PFSK-1 (cell line): ENCODE measurements around the gene AOPEP.

Source experiments
- POLR2AphosphoS5 ChIP-seq: IDR thresholded peaks from 2 replicates; pipeline ENCODE4 v1.6.1; 2012; ENCODE audit warnings: low read depth, mild to moderate bottlenecking, control low read depth, low read length, moderate library complexity
- SIN3A ChIP-seq: IDR thresholded peaks from 2 replicates; pipeline ENCODE4 v1.6.1; 2012; ENCODE audit warnings: mild to moderate bottlenecking, low read length, moderate library complexity, borderline replicate concordance; ENCODE audit not compliant: insufficient read depth
- TAF1 ChIP-seq: IDR thresholded peaks from 2 replicates; pipeline ENCODE4 v1.6.1; 2012; ENCODE audit warnings: low read length, control low read depth, borderline replicate concordance; ENCODE audit not compliant: insufficient read depth
- TF ChIP-seq, protein P1 (sequence below), 2 experiments: IDR thresholded peaks; 2 replicates each; pipeline versions ENCODE4 v1.6.1 to v1.8.0; 2011 to 2012; ENCODE audit warnings: low read depth in 2 of 2, low read length in 2 of 2, control low read depth in 1 of 2, inconsistent platforms in 1 of 2, mild to moderate bottlenecking in 1 of 2, moderate library complexity in 1 of 2; ENCODE audit not compliant: insufficient read depth in 1 of 2

GRCh38 chr9:95004411-95005277 lies 278.1 kb downstream of the AOPEP start:
- TF ChIP-seq, protein P1, sequence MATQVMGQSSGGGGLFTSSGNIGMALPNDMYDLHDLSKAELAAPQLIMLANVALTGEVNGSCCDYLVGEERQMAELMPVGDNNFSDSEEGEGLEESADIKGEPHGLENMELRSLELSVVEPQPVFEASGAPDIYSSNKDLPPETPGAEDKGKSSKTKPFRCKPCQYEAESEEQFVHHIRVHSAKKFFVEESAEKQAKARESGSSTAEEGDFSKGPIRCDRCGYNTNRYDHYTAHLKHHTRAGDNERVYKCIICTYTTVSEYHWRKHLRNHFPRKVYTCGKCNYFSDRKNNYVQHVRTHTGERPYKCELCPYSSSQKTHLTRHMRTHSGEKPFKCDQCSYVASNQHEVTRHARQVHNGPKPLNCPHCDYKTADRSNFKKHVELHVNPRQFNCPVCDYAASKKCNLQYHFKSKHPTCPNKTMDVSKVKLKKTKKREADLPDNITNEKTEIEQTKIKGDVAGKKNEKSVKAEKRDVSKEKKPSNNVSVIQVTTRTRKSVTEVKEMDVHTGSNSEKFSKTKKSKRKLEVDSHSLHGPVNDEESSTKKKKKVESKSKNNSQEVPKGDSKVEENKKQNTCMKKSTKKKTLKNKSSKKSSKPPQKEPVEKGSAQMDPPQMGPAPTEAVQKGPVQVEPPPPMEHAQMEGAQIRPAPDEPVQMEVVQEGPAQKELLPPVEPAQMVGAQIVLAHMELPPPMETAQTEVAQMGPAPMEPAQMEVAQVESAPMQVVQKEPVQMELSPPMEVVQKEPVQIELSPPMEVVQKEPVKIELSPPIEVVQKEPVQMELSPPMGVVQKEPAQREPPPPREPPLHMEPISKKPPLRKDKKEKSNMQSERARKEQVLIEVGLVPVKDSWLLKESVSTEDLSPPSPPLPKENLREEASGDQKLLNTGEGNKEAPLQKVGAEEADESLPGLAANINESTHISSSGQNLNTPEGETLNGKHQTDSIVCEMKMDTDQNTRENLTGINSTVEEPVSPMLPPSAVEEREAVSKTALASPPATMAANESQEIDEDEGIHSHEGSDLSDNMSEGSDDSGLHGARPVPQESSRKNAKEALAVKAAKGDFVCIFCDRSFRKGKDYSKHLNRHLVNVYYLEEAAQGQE (IDR thresholded peaks at IDR 0.05; ENCODE audit: insufficient read depth in 1 of 2, low read depth in 2 of 2, low read length in 2 of 2), result no peak
- TF ChIP-seq TAF1 (no peak), POLR2AphosphoS5 (no peak), SIN3A (no peak)
